GM18526 (cell line): ENCODE results near the gene FNDC1.

Experiments used
- POLR2A ChIP-seq: IDR thresholded peaks from 3 replicates; pipeline ENCODE4 v1.6.1; 2011; ENCODE audit not compliant: insufficient read length; ENCODE audit errors: extremely low read depth

Gene FNDC1

GRCh38 chr6:159217595-159218275 is 48.5 kb downstream of the FNDC1 start:
- TF ChIP-seq POLR2A: no peak

- no peak for TF ChIP-seq POLR2A
These were observed 50.9 kb downstream of the FNDC1 start for GRCh38 chr6:159220093-159220492.

- TF ChIP-seq POLR2A: no peak
These were observed 52.4 kb downstream of the FNDC1 start for GRCh38 chr6:159221486-159222170.

GRCh38 chr6:159224452-159224851 is 55.3 kb downstream of the FNDC1 start:
- no peak for TF ChIP-seq POLR2A

- TF ChIP-seq POLR2A: no peak
These were observed 60.5 kb downstream of the FNDC1 start for GRCh38 chr6:159229651-159230051.

GRCh38 chr6:159232106-159232645 is 63.0 kb downstream of the FNDC1 start:
- no peak for TF ChIP-seq POLR2A

- no peak for TF ChIP-seq POLR2A
These were observed 63.6 kb downstream of the FNDC1 start for GRCh38 chr6:159232751-159233150.

- TF ChIP-seq POLR2A: no peak
These were observed 64.3 kb downstream of the FNDC1 start for GRCh38 chr6:159233365-159234101.

GRCh38 chr6:159234102-159234553 is 64.9 kb downstream of the FNDC1 start:
- TF ChIP-seq POLR2A: no peak

GRCh38 chr6:159238920-159239558 is 69.8 kb downstream of the FNDC1 start:
- no peak for TF ChIP-seq POLR2A

- TF ChIP-seq POLR2A: no peak
These were observed 79.9 kb downstream of the FNDC1 start for GRCh38 chr6:159249128-159249527.

- no peak for TF ChIP-seq POLR2A
These were observed 80.6 kb downstream of the FNDC1 start for GRCh38 chr6:159249752-159250151.

- TF ChIP-seq POLR2A: no peak
These were observed 81.4 kb downstream of the FNDC1 start for GRCh38 chr6:159250633-159251032.

- TF ChIP-seq POLR2A: no peak
These were observed 83.8 kb downstream of the FNDC1 start for GRCh38 chr6:159252955-159253508.

GRCh38 chr6:159254186-159254585 is 85.0 kb downstream of the FNDC1 start:
- TF ChIP-seq POLR2A: no peak
